Measurements from ENCODE around the gene TAOK1.

The TAOK1 gene

GRCh38 chr17:29359777-29360176, 30.4 kb upstream of the TAOK1 start:
- H3K9me3 Mint-ChIP-seq, result no peaks in the 10 kb centered on the region
- no peaks in the 10 kb centered on the region for H3K4me1 Mint-ChIP-seq (ENCODE audit: low read depth in 2 of 2)
- no peak for ATAC-seq (replicated peaks)
- DNase-seq, result no peak
- H3K4me3 Mint-ChIP-seq, result no peak overlapping the region
- no peak overlapping the region for H3K27ac Mint-ChIP-seq
- no peaks in the 10 kb centered on the region for H3K27me3 Mint-ChIP-seq
- H3K36me3 Mint-ChIP-seq (ENCODE audit: insufficient read depth), result peaks cover 4% of the 10 kb centered on the region

DNA sequence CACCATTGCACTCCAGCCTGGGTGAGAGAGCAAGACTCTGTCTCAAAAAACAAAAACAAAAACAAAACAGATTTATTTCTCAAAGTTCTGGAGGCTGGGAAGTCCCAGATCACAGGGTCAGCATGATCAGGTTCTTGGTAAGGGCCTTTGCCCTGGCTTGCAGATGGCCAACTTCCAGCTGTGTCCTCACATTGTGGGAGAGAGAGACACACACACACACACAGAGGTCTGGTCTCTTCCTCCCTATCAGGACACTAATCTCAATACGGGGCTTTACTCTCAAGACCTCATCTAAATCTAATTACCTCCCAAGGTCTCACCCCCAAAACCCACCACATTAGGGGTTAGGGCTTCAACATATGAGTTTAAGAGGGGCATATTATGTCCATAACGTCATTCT, 26.4 kb upstream of the TAOK1 start:
- Mint-ChIP-seq H3K4me1 (ENCODE audit: low read depth in 2 of 2) (no peaks in the 10 kb centered on the region), H3K27me3 (no peaks in the 10 kb centered on the region), H3K27ac (no peak overlapping the region), H3K4me3 (no peak overlapping the region), H3K36me3 (ENCODE audit: insufficient read depth) (peaks cover 4% of the 10 kb centered on the region), H3K9me3 (no peaks in the 10 kb centered on the region)
- ATAC-seq (replicated peaks) (no peak), DNase-seq (no peak)

GRCh38 chr17:29364691-29365090, 25.5 kb upstream of the TAOK1 start:
- no peaks in the 10 kb centered on the region for H3K4me1 Mint-ChIP-seq (ENCODE audit: low read depth in 2 of 2)
- no peaks in the 10 kb centered on the region for H3K9me3 Mint-ChIP-seq
- H3K36me3 Mint-ChIP-seq (ENCODE audit: insufficient read depth), result peaks cover 4% of the 10 kb centered on the region
- no peak overlapping the region for H3K27ac Mint-ChIP-seq
- no peaks in the 10 kb centered on the region for H3K27me3 Mint-ChIP-seq
- no peak for DNase-seq
- no peak overlapping the region for H3K4me3 Mint-ChIP-seq
- ATAC-seq (replicated peaks), result no peak

GRCh38 chr17:29368161-29368560, 22.0 kb upstream of the TAOK1 start:
- H3K36me3 Mint-ChIP-seq (ENCODE audit: insufficient read depth), result no peaks in the 10 kb centered on the region
- H3K27ac Mint-ChIP-seq, result no peak overlapping the region
- H3K4me1 Mint-ChIP-seq (ENCODE audit: low read depth in 2 of 2), result no peaks in the 10 kb centered on the region

DNA sequence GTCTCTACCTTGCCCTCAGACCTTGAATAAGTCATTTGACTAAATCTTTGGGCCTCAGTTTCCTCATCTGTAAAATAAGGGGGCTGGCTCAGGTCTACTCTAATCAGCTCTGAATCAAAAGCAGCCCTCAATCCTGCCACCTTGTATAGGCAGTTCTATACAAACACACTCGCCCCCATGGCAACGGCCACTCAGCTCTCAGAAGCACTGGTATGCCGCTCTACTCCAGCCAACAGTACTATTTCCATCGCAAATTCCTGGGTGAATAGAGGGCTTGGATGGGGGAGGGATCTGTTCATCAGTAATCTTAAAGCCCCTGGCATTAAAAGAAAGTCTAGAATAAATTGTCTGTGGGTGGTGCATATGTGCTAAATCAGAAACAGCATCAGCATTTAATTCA, 21.2 kb upstream of the TAOK1 start:
- H3K4me1 Mint-ChIP-seq (ENCODE audit: low read depth in 2 of 2), result no peaks in the 10 kb centered on the region
- no peaks in the 10 kb centered on the region for H3K9me3 Mint-ChIP-seq
- ATAC-seq (replicated peaks) (no peak), DNase-seq (no peak)
- no peaks in the 10 kb centered on the region for H3K27me3 Mint-ChIP-seq
- H3K36me3 Mint-ChIP-seq (ENCODE audit: insufficient read depth), result no peaks in the 10 kb centered on the region
- no peak overlapping the region for H3K27ac Mint-ChIP-seq
- no peak overlapping the region for H3K4me3 Mint-ChIP-seq

More at GRCh38 chr17:29368161-29368560, 22.0 kb upstream of the TAOK1 start:
- no peak for DNase-seq
- H3K9me3 Mint-ChIP-seq, result no peaks in the 10 kb centered on the region
- ATAC-seq (replicated peaks), result no peak
- H3K27me3 Mint-ChIP-seq, result no peaks in the 10 kb centered on the region
- H3K4me3 Mint-ChIP-seq, result no peak overlapping the region

DNA sequence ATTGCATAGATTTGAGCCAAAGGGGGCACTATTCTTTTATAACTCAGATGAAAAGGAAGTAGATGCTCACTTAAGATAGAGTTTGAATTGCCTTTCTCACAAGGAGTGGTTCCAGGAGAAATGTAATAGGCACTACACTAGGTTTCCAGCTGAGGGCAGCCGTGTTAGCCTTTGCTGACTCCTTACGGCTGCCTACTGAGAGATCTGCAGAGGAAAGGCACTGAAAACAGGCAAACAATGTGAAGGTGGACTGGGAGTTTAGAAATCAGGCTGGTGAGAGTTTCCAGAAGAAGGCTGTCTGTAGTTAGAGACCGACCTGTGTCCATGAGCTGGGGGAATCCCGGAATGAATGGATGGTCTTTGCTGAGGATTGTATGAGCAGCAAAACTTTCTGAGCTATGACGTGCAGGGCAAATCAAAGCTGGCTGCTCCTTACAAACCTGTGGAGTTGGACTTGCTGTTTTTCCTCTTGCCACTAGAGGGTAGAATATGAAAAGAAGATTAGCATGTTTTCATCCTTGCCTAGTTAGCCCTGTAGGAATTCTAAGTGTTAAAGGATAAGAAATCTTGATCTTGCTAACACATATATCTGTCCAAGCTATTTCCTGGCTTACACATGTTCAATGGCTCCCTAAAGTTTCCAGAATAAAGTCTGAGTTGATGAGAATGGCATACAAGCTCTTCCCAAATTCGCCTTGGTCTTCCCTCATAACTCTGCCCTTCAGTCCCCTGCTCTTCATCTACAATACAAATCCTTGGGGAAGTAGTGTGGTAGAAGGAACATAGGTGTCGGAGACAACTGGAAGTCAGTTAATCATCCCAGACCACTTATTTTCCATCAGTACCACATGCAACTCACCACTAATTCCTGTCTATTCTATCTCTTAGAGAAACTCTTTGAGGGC, 20.1 kb upstream of the TAOK1 start:
- no peak overlapping the region for H3K4me3 Mint-ChIP-seq
- H3K27ac Mint-ChIP-seq, result no peak overlapping the region
- no peaks in the 10 kb centered on the region for H3K4me1 Mint-ChIP-seq (ENCODE audit: low read depth in 2 of 2)
- peak; percentile 95 for ATAC-seq (replicated peaks)
- H3K9me3 Mint-ChIP-seq, result no peaks in the 10 kb centered on the region
- no peaks in the 10 kb centered on the region for H3K27me3 Mint-ChIP-seq
- H3K36me3 Mint-ChIP-seq (ENCODE audit: insufficient read depth), result no peaks in the 10 kb centered on the region
- peak; percentile 37 to 58 (median 42) for DNase-seq

DNA sequence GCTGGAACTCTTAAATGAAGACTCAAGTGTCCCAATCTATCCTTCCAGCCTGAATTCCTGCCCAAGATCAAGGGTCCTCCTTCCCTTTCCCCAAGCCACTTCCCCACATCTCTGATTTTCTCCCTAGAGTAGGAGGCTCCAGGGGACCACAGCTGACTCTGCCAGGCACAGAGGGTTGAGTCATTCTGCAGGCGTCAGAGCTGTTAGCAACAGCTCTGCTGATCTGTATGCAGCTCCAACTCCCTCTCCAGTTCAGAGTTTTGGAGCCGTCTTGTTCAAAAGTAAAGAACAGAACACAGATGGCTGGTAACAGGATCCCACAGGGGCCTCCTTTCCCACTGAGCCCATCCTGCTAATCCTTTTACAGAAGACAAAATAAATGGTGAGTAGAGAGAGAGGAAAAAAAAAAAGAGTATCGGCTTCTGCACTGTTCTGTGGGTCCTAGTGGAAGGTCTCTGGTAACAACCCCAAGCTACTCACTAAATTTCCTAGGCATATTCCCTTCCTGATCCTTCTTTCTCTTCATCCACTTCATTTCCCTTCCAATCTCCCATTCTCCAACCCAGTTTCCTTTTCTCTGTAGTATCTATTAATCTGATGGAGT, 13.4 kb upstream of the TAOK1 start:
- no peak for ATAC-seq (replicated peaks)
- no peak for DNase-seq
- H3K4me1 Mint-ChIP-seq (ENCODE audit: low read depth in 2 of 2), result no peaks in the 10 kb centered on the region
- no peak overlapping the region for H3K27ac Mint-ChIP-seq
- no peaks in the 10 kb centered on the region for H3K9me3 Mint-ChIP-seq
- H3K27me3 Mint-ChIP-seq, result peaks cover 14 to 16% of the 10 kb centered on the region in 2 donors
- H3K36me3 Mint-ChIP-seq (ENCODE audit: insufficient read depth), result no peaks in the 10 kb centered on the region
- H3K4me3 Mint-ChIP-seq, result no peak overlapping the region

DNA sequence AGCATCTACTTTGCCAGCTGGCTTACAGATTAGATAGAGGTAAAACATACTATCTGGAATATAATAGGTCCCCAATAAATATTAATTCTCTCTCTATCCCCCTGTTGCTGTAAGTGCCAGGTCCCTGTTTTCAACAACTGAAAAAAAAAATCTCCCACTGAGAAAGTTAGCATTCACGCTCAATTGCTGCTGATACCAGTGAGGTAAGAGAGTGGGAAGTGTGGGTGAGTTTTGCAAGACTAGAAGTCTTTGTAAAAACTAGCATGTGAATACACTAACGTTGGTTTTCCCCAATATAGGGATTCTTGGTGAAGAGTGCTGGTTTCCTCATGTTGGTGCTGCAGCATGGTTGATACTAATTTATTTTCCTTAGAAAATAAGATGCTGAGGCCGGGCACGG, 11.7 kb upstream of the TAOK1 start:
- Mint-ChIP-seq H3K4me3 (no peak overlapping the region), H3K36me3 (ENCODE audit: insufficient read depth) (no peaks in the 10 kb centered on the region), H3K27ac (peak overlapping the region in 1 of 2 donors; percentile 35), H3K27me3 (peaks cover 14 to 16% of the 10 kb centered on the region in 2 donors), H3K4me1 (ENCODE audit: low read depth in 2 of 2) (no peaks in the 10 kb centered on the region), H3K9me3 (no peaks in the 10 kb centered on the region)
- no peak for DNase-seq
- ATAC-seq (replicated peaks), result no peak

DNA sequence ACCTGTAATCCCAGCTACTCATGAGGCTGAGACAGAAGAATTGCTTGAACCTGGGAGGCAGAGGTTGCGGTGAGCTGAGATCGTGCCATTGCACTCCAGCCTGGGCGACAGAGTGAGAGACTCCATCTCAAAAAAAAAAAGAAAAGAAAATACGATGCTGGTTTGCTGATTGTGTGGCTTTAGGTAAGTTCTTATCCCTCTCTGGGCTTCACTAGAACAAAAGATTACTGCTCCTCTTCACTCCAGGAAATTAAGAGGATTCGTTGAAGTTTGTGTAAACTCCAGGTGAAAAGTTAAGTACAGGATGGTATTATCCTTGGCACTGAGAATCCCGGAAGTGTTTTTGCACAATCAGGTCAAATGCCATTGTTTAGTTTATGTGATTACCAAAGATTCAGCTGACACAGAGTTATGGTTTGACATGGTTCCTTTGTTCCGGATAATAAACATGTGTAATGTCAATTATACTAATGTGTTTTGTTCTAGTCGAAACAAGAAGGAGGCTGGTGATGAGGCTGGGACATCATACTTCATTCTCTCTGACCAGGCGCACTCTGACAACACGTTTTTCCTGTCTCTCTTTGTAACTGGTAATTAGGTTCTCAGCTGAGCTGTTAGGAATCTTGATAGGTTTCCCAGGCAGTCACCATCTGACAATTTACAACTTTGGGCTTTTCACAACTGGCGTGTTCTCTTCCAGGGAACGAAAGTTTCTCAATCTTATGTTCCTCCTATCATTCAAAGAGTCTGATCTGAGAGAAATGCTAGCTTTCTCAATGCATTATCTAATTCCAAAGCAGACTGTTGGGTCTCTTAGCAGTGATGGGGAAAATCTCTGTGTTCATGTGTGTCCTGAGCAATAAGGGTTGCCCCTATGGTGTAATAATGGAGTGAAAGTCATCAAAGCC, 10.8 kb upstream of the TAOK1 start:
- DNase-seq (no peak), ATAC-seq (replicated peaks) (no peak)
- Mint-ChIP-seq H3K9me3 (no peaks in the 10 kb centered on the region), H3K27me3 (peaks cover 14 to 16% of the 10 kb centered on the region in 2 donors), H3K27ac (peak overlapping the region in 1 of 2 donors; percentile 35), H3K4me3 (no peak overlapping the region), H3K36me3 (ENCODE audit: insufficient read depth) (no peaks in the 10 kb centered on the region), H3K4me1 (ENCODE audit: low read depth in 2 of 2) (no peaks in the 10 kb centered on the region)

GRCh38 chr17:29383686-29384085, 6.5 kb upstream of the TAOK1 start:
- no peak overlapping the region for H3K4me3 Mint-ChIP-seq
- H3K4me1 Mint-ChIP-seq (ENCODE audit: low read depth in 2 of 2), result no peaks in the 10 kb centered on the region
- H3K9me3 Mint-ChIP-seq, result no peaks in the 10 kb centered on the region
- no peaks in the 10 kb centered on the region for H3K27me3 Mint-ChIP-seq
- ATAC-seq (replicated peaks) (no peak), DNase-seq (no peak)
- H3K27ac Mint-ChIP-seq, result no peak overlapping the region
- H3K36me3 Mint-ChIP-seq (ENCODE audit: insufficient read depth), result no peaks in the 10 kb centered on the region

GRCh38 chr17:29384901-29385300, 5.3 kb upstream of the TAOK1 start:
- DNase-seq (no peak), ATAC-seq (replicated peaks) (no peak)
- no peaks in the 10 kb centered on the region for H3K9me3 Mint-ChIP-seq
- no peak overlapping the region for H3K27ac Mint-ChIP-seq
- H3K36me3 Mint-ChIP-seq (ENCODE audit: insufficient read depth), result peaks cover 3% of the 10 kb centered on the region
- no peaks in the 10 kb centered on the region for H3K27me3 Mint-ChIP-seq
- no peak overlapping the region for H3K4me3 Mint-ChIP-seq
- peaks cover 4 to 5% of the 10 kb centered on the region in 2 donors for H3K4me1 Mint-ChIP-seq (ENCODE audit: low read depth in 2 of 2)

DNA sequence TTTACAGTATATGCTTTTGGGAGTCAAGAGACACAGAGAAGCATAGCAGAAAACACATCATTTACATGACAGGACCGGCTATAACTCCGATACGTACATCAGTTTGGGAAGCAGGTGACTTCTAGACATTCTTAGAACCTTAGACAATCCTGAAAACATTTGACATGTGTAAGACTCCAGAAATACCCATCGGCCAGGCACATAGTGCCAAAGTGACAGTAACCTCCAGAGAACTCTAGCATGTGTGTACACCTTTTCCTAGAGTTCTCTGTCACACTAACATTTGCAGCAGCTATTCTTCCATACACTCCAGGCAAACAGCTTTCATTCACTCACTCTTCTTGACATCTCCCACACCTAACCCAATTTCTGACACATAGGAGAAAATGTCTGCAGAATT, 3.4 kb upstream of the TAOK1 start:
- Mint-ChIP-seq H3K4me3 (no peak overlapping the region), H3K27ac (no peak overlapping the region), H3K4me1 (ENCODE audit: low read depth in 2 of 2) (peaks cover 12 to 16% of the 10 kb centered on the region in 2 donors), H3K27me3 (no peaks in the 10 kb centered on the region), H3K9me3 (no peaks in the 10 kb centered on the region), H3K36me3 (ENCODE audit: insufficient read depth) (peaks cover 16% of the 10 kb centered on the region)
- no peak for DNase-seq
- no peak for ATAC-seq (replicated peaks)

DNA sequence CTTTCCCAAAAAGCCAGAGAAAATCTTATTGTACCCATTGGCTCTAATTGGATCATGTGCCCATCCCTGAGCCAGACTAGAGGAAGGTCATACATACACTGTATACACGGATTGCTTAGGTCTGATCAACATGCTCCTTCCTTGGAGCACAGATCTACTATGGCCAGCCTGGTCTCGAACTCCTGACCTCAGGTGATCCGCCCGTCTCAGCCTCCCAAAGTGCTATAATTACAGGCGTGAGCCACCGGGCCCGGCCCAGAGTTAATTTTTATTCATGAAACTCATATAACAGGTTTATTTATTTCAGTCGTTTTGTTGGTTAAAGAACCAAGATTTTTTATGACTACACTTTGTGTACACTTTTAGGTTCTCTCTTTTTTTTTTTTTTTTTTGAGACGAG, 1.2 kb upstream of the TAOK1 start:
- Mint-ChIP-seq H3K27me3 (no peaks in the 10 kb centered on the region), H3K27ac (no peak overlapping the region), H3K9me3 (no peaks in the 10 kb centered on the region), H3K4me3 (peak overlapping the region; percentile 18 to 27), H3K4me1 (ENCODE audit: low read depth in 2 of 2) (peaks cover 27 to 36% of the 10 kb centered on the region in 2 donors), H3K36me3 (ENCODE audit: insufficient read depth) (peaks cover 22% of the 10 kb centered on the region)
- ATAC-seq (replicated peaks), result no peak
- DNase-seq, result no peak

All from effector memory CD8-positive, alpha-beta T cell (primary cell).